Inflammatory macrophage (primary cell): ENCODE measurements around the gene ARNT2.

Source experiments
- DNase-seq, 2 donors: peaks; one replicate each; pipeline ENCODE4 v3.0.0-alpha.2; 2020 to 2022

ARNT2 gene

GRCh38 chr15:80466543-80466942, 62.4 kb downstream of the ARNT2 start:
- DNase-seq, result no peak

GRCh38 chr15:80467311-80467714, 63.1 kb downstream of the ARNT2 start:
- DNase-seq, result no peak

GRCh38 chr15:80468796-80469195, 64.6 kb downstream of the ARNT2 start:
- no peak for DNase-seq

DNA sequence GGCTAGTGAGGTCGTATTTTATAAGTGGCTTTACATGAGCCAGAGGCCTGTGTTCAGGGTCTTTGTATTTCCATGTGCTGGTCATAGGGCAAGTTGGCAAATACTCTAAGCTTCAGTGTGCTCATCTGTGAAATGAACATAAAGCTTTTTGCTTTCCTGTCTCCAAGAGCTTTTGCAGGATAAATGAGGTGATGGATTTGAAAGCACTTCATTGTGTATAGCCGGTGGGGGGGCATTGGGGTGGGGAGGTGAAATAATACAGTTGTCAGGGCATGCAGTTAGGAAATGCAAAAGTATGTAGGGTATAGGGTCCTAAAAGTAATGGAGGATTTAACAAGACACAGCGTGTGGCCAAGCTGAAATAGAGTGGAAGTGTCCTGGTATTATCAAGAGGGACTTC, 67.7 kb downstream of the ARNT2 start:
- DNase-seq, result no peak

DNA sequence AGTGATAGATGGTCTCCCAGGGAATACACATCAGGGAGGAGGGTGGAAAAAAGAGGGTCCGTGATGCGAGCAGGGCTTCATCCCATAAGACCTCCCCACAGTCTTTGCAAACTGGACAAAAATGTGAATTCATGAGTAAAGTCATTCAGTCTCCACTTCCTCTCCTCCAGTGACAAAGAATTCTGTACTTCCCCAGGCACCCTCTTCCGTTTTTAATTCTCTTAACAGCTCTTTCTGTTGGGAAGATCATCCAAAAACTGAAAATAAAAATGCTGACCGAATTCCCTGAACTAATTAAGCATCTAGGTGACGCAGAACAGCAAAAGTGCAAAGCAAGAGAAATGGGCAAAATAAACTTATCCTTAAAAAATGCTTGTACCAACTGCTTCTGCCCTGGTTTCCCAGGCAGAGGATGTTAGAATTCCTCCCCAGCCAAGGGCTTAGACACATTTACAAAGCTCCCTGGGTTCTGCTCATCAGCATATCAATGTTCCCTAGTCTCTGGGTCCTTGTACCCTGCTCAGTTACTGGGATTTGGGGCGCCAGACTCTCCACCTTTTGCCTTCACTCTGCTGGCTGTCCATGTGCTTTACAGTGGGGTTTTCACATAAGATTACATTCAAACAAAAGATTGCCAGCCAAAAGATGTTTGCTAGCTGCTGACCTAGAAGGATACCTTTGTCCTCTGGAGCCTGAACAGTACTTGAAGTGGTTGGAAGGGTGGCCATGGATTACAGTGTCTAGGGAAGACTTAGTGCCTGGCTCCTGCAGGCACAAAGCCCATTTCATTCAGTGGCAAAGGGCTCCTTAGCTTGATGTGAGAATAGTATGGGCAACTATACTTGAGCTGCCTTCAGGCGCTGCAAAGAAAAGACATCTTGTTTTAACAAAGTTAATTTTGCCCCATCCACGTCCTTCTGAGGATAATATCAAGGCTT, 69.4 kb downstream of the ARNT2 start:
- DNase-seq, result peak; percentile 34 to 35

DNA sequence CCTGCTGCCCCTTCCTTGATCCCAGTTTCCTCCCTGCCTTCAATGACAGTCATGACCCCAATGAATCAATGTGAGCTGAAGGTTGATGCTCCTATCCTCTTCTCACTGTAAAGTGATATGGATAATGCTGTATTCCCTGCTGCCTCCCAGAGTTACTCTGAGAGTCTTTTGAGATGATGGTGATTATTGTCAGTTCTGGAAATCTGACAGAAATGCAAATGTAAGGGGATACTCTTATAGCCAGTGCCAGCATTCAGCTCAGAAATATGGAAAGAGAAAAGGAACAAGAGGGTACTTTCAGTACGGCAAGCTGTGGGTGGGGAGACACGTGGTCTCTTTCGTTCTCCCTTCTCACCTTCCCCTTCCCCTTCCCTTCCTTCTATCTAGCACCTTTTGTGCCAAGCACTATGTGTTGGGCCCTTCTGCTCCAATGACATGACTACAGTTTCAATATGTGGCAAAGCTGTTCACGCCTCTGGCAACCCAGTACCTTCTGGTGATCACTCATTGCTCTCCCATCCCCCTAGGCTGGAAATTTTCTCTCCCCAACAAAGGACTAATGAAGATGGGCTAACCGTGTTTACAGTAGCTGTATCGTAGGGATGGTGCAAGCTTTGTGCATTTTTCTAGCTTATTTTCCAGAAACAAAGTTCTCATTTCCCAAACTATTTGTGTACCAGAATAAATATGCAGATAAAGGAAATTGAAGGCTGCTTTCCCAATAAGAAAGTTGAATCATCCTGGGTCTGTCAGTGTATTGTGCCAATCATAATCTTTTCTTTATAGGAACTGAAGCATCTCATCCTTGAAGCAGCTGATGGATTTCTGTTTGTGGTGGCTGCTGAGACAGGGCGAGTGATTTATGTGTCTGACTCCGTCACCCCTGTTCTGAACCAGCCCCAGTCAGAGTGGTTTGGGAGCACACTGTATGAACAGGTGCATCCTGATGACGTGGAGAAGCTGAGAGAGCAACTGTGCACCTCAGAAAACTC, 70.3 kb downstream of the ARNT2 start:
- peak in 1 of 2 donors; percentile 4 for DNase-seq

- DNase-seq, result no peak
Observed at GRCh38 chr15:80475572-80475971, 71.4 kb downstream of the ARNT2 start.

DNA sequence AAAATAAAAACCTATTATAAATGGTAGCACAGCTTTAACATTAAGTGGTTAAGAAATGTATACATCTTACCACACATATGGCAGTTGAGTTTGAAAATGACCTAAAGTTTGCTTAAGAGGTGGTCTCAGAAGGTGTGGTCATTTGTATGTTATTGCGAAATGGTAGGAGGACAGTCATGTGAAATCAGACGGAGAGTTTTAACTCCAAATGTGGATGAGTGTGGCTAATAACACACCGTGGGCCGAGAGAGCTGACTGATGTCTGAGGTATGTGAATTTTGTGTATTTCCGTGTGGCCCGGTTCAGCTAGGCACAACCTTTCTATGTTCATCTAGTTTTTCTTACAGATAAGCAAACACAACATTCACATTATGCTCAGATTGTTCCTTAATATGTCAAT, 71.9 kb downstream of the ARNT2 start:
- DNase-seq, result no peak

- no peak for DNase-seq
Observed at GRCh38 chr15:80478075-80478474, 73.9 kb downstream of the ARNT2 start.

GRCh38 chr15:80479191-80479590, 75.0 kb downstream of the ARNT2 start:
- no peak for DNase-seq

GRCh38 chr15:80480171-80480811, 76.1 kb downstream of the ARNT2 start:
- DNase-seq, result no peak

DNA sequence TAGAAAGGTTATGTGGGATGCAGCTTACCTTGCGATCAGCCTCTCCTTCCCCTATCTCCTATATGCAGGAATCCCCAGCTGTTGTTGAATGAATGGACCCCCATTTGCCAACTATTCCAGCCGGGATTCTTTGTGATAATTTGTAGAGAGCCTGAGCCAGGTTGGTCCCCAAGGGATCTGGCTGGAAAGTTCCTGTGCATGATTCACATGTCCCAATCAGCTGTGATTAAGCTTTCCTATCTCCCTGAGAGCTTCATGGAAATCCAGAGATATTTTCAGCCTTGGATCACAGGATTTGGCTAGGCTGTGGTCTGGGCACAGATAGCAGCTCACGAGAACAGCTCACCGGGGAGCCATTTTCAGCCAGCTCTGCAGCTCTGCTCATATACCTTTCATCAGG, 76.7 kb downstream of the ARNT2 start:
- DNase-seq, result no peak

DNA sequence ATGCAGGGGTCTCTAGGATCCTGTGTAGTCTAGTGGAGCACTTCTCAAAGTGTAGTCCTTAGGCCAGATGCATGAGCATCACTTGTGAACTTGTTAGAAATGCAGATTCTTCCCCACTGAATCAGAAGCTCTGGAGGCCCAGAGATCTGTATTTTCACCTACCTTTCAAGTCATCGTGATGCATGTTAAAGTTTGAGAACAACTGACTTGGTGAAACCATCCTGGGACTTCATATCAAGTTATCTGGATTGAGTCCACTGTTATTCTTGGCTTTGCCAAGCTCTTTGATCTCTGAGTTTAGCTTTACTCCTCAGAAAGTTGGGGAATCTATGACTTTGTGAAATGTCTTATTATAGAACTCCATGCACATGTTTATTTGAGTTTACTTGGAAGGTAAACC, 78.5 kb downstream of the ARNT2 start:
- DNase-seq, result no peak

DNA sequence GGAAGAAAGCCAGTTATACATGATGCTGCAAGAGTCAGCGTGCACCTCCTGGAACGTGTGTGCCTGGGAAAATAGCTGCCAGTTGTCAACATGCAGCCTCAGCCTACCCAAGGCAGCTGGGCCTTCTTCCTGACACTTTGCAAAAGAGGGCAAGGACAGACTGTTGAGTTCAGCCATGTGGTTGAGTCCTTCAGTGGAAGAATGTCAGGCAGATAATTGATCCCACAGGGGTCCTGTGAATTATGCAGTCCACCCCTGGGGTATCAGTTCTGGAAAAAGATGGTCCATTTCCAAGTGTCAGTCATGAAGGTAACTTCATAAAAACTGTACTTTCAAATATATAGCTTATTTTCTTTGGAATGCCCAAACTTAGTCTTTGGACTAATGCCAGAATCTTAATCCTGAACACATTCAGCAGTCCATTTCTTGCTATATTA, 79.6 kb downstream of the ARNT2 start:
- no peak for DNase-seq

GRCh38 chr15:80484333-80484864, 80.2 kb downstream of the ARNT2 start:
- no peak for DNase-seq

DNA sequence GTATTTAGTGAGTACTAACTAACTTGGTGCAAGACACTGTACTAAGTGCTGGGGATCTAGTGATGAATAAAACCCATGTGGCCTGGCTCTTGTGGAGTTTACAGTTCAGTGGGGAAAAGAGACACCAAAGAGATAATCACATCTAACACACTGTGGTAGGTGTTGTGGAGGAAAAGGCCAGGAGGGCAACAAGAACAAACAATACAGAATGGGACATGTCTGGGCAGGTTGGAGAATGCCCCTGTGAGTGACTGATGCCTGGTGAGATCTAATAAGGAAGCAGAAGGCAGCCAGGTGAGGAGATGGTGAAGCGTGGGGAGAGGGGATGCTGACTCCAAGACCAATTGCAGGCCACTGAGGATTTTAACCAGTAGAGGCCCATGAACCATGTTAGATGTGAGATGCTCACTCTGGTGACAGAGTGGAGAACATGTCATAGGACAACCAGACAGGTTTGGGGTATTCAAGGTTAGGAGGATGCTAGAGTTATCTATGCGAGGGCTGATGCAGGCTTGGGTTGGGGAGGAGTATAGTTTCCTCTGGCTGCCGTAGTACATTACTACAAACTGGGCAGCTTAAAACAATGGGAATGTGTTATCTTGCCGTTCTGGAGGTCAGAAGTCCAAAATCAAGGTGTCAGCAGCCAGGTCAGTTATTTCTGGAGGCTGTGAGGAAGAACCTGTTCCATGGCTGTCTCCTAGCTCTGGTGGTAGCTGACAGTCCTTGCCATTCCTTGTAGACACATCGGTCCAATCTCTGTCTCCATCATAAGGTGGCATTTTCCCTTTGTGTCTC, 81.4 kb downstream of the ARNT2 start:
- DNase-seq, result no peak

- peak in 1 of 2 donors; percentile 19 for DNase-seq
Observed at GRCh38 chr15:80487839-80488390, 83.7 kb downstream of the ARNT2 start.

DNA sequence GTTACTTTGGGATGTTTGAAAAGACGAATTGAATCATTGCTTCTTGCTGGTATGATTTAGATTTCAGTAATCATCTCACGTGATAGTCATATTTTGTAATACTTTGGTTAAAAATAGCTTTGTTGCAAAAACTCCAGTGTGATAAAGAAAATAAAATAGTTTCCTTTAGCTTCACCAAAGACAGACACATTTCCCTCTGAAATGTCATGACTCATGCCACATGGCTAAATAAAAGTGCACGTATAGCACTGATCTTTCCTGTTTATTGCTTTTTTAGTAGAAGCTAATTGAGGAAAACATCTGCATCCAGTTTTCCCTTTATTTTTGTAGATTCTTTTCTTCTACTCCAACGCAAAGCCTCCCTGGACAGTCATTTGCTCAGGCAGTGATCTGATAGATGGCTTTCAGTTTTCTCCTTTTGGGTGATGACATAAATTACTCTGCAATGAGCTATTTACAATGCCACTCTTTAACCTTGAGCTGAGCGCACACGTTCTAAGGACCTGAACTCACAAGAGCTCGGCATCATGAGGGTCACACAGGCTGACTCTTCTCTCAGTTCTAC, 84.9 kb downstream of the ARNT2 start:
- DNase-seq, result peak; percentile 22 to 69

- DNase-seq, result no peak
Observed at GRCh38 chr15:80490431-80490990, 86.3 kb downstream of the ARNT2 start.

GRCh38 chr15:80491163-80491847, 87.1 kb downstream of the ARNT2 start:
- peak; percentile 25 to 46 for DNase-seq
